H1 (cell line): Measurements from ENCODE around the gene EXTL1. TPM values are rescaled to one million over a fixed set of nuclear protein-coding genes. Genes with fewer than 3 reads are reported as not detected.

Experiments used
- CTCF ChIA-PET: fragments of 300-600 bp; sonication (Branson Sonifier 250); formaldehyde crosslinking; loops from one replicate; lab custom pipeline; 2021; ENCODE audit not compliant: partially characterized antibody; lab: Charles Lee
- POLR2A ChIA-PET: fragments of 300-600 bp; sonication (Branson Sonifier 250); formaldehyde crosslinking; loops from one replicate; lab custom pipeline; 2021; ENCODE audit warnings: inconsistent platforms; ENCODE audit not compliant: partially characterized antibody; lab: Charles Lee
- DNase-seq, 2 experiments: peaks; one replicate each; pipeline versions ENCODE4 v3.0.0 to v3.0.0-alpha.2; 2010 to 2022; ENCODE audit warnings: low spot score in 2 of 2, low read depth in 1 of 2, mixed read lengths in 1 of 2
- FAIRE-seq: peaks from 2 replicates; lab custom pipeline; 2011; peaks lifted over from hg19 to GRCh38; lab: Jason Lieb, UNC
- H2AFZ ChIP-seq: 2 replicates; pipeline ENCODE4 v1.8.1; 2012; ENCODE audit warnings: low read length, inconsistent platforms
- H2AK5ac ChIP-seq: 2 replicates; pipeline ENCODE4 v1.6.1; 2013; ENCODE audit warnings: low read depth, low read length
- H2BK120ac ChIP-seq: replicated peaks from 2 replicates; pipeline ENCODE3; 2013; ENCODE audit warnings: low read depth, low read length, inconsistent platforms
- H2BK12ac ChIP-seq: 2 replicates; pipeline ENCODE4 v1.6.1; 2013; ENCODE audit warnings: low read depth, low read length
- H2BK15ac ChIP-seq: 2 replicates; pipeline ENCODE4 v1.6.1; 2013; ENCODE audit warnings: low read length
- H2BK20ac ChIP-seq: 2 replicates; pipeline ENCODE4 v1.6.1; 2013; ENCODE audit warnings: low read length
- H2BK5ac ChIP-seq: 2 replicates; pipeline ENCODE4 v1.6.1; 2013; ENCODE audit warnings: low read depth, low read length
- H3K14ac ChIP-seq: 2 replicates; pipeline ENCODE4 v1.6.1; 2013; ENCODE audit warnings: inconsistent platforms; ENCODE audit not compliant: insufficient read length
- H3K18ac ChIP-seq: 2 replicates; pipeline ENCODE4 v1.6.1; 2013; ENCODE audit warnings: low read length; ENCODE audit errors: extremely low read depth
- H3K23ac ChIP-seq: 2 replicates; pipeline ENCODE4 v1.6.1; 2013; ENCODE audit warnings: inconsistent platforms; ENCODE audit not compliant: insufficient read length
- H3K23me2 ChIP-seq: 2 replicates; pipeline ENCODE4 v1.6.1; 2013; ENCODE audit warnings: low read depth, low read length
- H3K27ac ChIP-seq: 2 replicates; pipeline ENCODE4 v1.6.1; 2011; ENCODE audit warnings: low read depth, low read length, inconsistent platforms
- H3K27me3 ChIP-seq, 4 experiments: replicated peaks in 1 of 4; 1 replicate in 1 of 4; 2 replicates in 3 of 4; pipeline versions ENCODE4 v1.6.1 to v1.8.1; 2011 to 2013; ENCODE audit warnings: low read length in 3 of 4, mild to moderate bottlenecking in 3 of 4, inconsistent platforms in 2 of 4, mixed read lengths in 2 of 4, moderate library complexity in 1 of 4; ENCODE audit not compliant: control insufficient read depth in 3 of 4, insufficient read depth in 3 of 4; ENCODE audit errors: extremely low read depth in 1 of 4
- H3K36me3 ChIP-seq, 4 experiments: 2 replicates each; pipeline versions ENCODE4 v1.6.1 to v1.8.1; 2011 to 2013; ENCODE audit warnings: mild to moderate bottlenecking in 4 of 4, low read length in 3 of 4, moderate library complexity in 2 of 4, control low read depth in 1 of 4, inconsistent platforms in 1 of 4; ENCODE audit not compliant: insufficient read depth in 4 of 4, control insufficient read depth in 2 of 4
- H3K4ac ChIP-seq: replicated peaks from 2 replicates; pipeline ENCODE3; 2013; ENCODE audit warnings: low read length, low read depth, mixed read lengths, inconsistent platforms; ENCODE audit not compliant: insufficient read length
- H3K4me1 ChIP-seq, 4 experiments: replicated peaks in 1 of 4; 1 replicate in 1 of 4; 2 replicates in 3 of 4; pipeline versions ENCODE4 v1.6.1 to v1.8.1; 2011 to 2013; ENCODE audit warnings: low read length in 3 of 4, inconsistent platforms in 2 of 4, mixed read lengths in 1 of 4; ENCODE audit not compliant: insufficient read depth in 4 of 4, control insufficient read depth in 3 of 4
- H3K4me2 ChIP-seq, 2 experiments: 2 replicates each; pipeline versions ENCODE4 v1.6.1 to v1.8.1; 2011 to 2013; ENCODE audit warnings: low read depth in 2 of 2, low read length in 2 of 2, control low read depth in 1 of 2, inconsistent platforms in 1 of 2, mild to moderate bottlenecking in 1 of 2; ENCODE audit not compliant: insufficient read depth in 1 of 2
- H3K4me3 ChIP-seq, 4 experiments: fragments of 200-600, 300-600 bp in 1 of 4; sonication (generic), shearing (Covaris generic), sonication (Bioruptor Twin) in 1 of 4; 2 replicates each; pipeline versions ENCODE4 v1.5.1 to v1.8.1; 2011 to 2016; ENCODE audit warnings: low read length in 4 of 4, low read depth in 3 of 4, control low read depth in 2 of 4, inconsistent platforms in 2 of 4, mild to moderate bottlenecking in 2 of 4, mixed read lengths in 1 of 4, moderate library complexity in 1 of 4; ENCODE audit not compliant: insufficient read depth in 2 of 4; ENCODE audit errors: extremely low read depth in 1 of 4
- H3K56ac ChIP-seq: replicated peaks from 2 replicates; pipeline ENCODE3; 2013; ENCODE audit warnings: low read depth, mild to moderate bottlenecking, mixed read lengths, low read length, inconsistent platforms; ENCODE audit not compliant: insufficient read length
- H3K79me1 ChIP-seq: 2 replicates; pipeline ENCODE4 v1.6.1; 2013; ENCODE audit warnings: low read depth, low read length, control low read depth
- H3K79me2 ChIP-seq, 2 experiments: 2 replicates each; pipeline versions ENCODE4 v1.6.1 to v1.8.1; 2012 to 2013; ENCODE audit warnings: low read length in 2 of 2, mild to moderate bottlenecking in 2 of 2, inconsistent platforms in 1 of 2; ENCODE audit not compliant: insufficient read depth in 2 of 2, control insufficient read depth in 1 of 2
- H3K9ac ChIP-seq, 4 experiments: replicated peaks in 1 of 4; 1 replicate in 1 of 4; 2 replicates in 3 of 4; pipeline versions ENCODE4 v1.6.1 to v1.8.1; 2011 to 2013; ENCODE audit warnings: low read depth in 3 of 4, low read length in 3 of 4, control low read depth in 2 of 4, mild to moderate bottlenecking in 2 of 4, moderate library complexity in 2 of 4, inconsistent platforms in 1 of 4; ENCODE audit errors: extremely low read depth in 1 of 4
- H3K9me3 ChIP-seq, 2 experiments: 2 replicates each; pipeline versions ENCODE4 v1.6.1 to v1.8.1; 2012 to 2013; ENCODE audit warnings: mild to moderate bottlenecking in 2 of 2, moderate library complexity in 2 of 2, control low read depth in 1 of 2, inconsistent platforms in 1 of 2, low read depth in 1 of 2, low read length in 1 of 2, mixed read lengths in 1 of 2; ENCODE audit not compliant: insufficient read depth in 2 of 2
- H4K20me1 ChIP-seq, 2 experiments: replicated peaks in 1 of 2; 2 replicates each; pipeline versions ENCODE3 to v1.8.1; 2011 to 2013; ENCODE audit warnings: inconsistent platforms in 2 of 2, low read length in 2 of 2, mild to moderate bottlenecking in 1 of 2; ENCODE audit not compliant: insufficient read depth in 2 of 2, control insufficient read depth in 1 of 2
- H4K5ac ChIP-seq: 2 replicates; pipeline ENCODE4 v1.6.1; 2013; ENCODE audit warnings: low read length, low read depth, mixed read lengths, inconsistent platforms; ENCODE audit not compliant: insufficient read length
- H4K8ac ChIP-seq: 2 replicates; pipeline ENCODE4 v1.8.0; 2013; ENCODE audit warnings: mild to moderate bottlenecking, moderate library complexity, low read length, inconsistent platforms; ENCODE audit not compliant: insufficient read depth; ENCODE audit errors: extremely low read depth
- H4K91ac ChIP-seq: replicated peaks from 2 replicates; pipeline ENCODE3; 2013; ENCODE audit warnings: low read length, mixed read lengths, inconsistent platforms; ENCODE audit not compliant: insufficient read length
- BCL11A ChIP-seq, 2 experiments: IDR thresholded peaks; one replicate each; pipeline ENCODE4 v1.6.1; 2011; ENCODE audit warnings: low read depth in 2 of 2, low read length in 2 of 2, mild to moderate bottlenecking in 2 of 2
- KDM1A ChIP-seq: fragments of 200-600, 300-600 bp; sonication (generic); IDR thresholded peaks from 2 replicates; pipeline ENCODE4 v1.7.1; 2016; ENCODE audit warnings: mild to moderate bottlenecking, low read length, borderline replicate concordance
- WGBS, 2 experiments: shearing (Covaris generic) in 1 of 2; methylation state at CpG; one replicate each; pipeline versions ENCODE4 v1.1.6 to v1.1.7; 2013 to 2015; ENCODE audit warnings: low lambda C conversion rate in 2 of 2, mixed read lengths in 2 of 2, inconsistent platforms in 1 of 2, low coverage in 1 of 2, missing lambda C conversion rate in 1 of 2; ENCODE audit not compliant: insufficient replicate concordance in 2 of 2, insufficient coverage in 1 of 2, insufficient read length in 1 of 2; ENCODE audit errors: extremely low coverage in 1 of 2, missing lambda C conversion rate in 1 of 2; 5-methylcytosine and 5-hydroxymethylcytosine counted together
- polyA plus RNA-seq, 7 experiments: library from polyadenylated mRNA; depleted of rRNA in 3 of 7; stranded (reverse) in 5 of 7; unstranded in 2 of 7; fragments of >200 nt in 5 of 7; fragments of 200-250 nt in 2 of 7; gene quantifications; 1 replicate in 5 of 7; 2 replicates in 1 of 7; 4 replicates in 1 of 7; pipeline versions ENCODE4 v1.2.1 to v1.2.3, GENCODE V29; 2011 to 2013; ENCODE audit warnings: missing spikeins in 2 of 7, mixed read lengths in 2 of 7
- total RNA-seq: library from RNA; stranded (reverse); fragmentation: NEBNext Ultra II Directional; extraction: Animal tissue kit (Norgen Biotek cat#: 25700); gene quantifications from 2 replicates; pipeline ENCODE4 v1.2.1, GENCODE V29; 2021

EXTL1 gene
- total and polyA plus RNA-seq, 2 of the 8 experiments (the other 6 are each of a cell fraction or from before 2014, with no cell fraction given) = 0.89 to 1.2 TPM

- no peak overlapping the region for H3K23ac ChIP-seq
- no peak overlapping the region for H4K8ac ChIP-seq
- no peaks in the 10 kb centered on the region for H3K36me3 ChIP-seq
- H2BK20ac ChIP-seq = no peak overlapping the region
- H3K27me3 ChIP-seq = no peaks in the 10 kb centered on the region
- ChIA-PET CTCF (interaction anchor here (1.6 to 3.1 kb wide), 3 partner anchors 10 to 41 kb away, joined by 3 to 8 read pairs (median 4); no protein-coding TSS in a partner anchor), POLR2A (no interaction called here)
- no peak overlapping the region for H4K91ac ChIP-seq
- H3K79me1 ChIP-seq = no peaks in the 10 kb centered on the region
- no peak for DNase-seq
- H2AK5ac ChIP-seq = no peak overlapping the region
- H3K23me2 ChIP-seq = no peaks in the 10 kb centered on the region
- no peak overlapping the region for H3K56ac ChIP-seq
- TF ChIP-seq KDM1A (0 out of 2 replicates have a peak, but pooled peaks have one; percentile 32), BCL11A (IDR thresholded peaks at IDR 0.05; ENCODE audit: low read depth in 2 of 2, low read length in 2 of 2) (no peak)
- no peak overlapping the region for H3K4ac ChIP-seq
- no peak overlapping the region for H2BK15ac ChIP-seq
- FAIRE-seq = no peak
- no peak overlapping the region for H4K5ac ChIP-seq
- H3K4me2 ChIP-seq = no peak overlapping the region
- no peak overlapping the region for H2BK12ac ChIP-seq
- H2AFZ ChIP-seq = no peak overlapping the region
- WGBS, 2 experiments = 87% methylated on average over 1 of the region's 1 CpG; no CpG with 5 or more reads in 1 of the 2 experiments
- no peak overlapping the region for H3K18ac ChIP-seq
- no peaks in the 10 kb centered on the region for H3K79me2 ChIP-seq
- H3K9me3 ChIP-seq = no peaks in the 10 kb centered on the region
- no peak overlapping the region for H3K9ac ChIP-seq
- H3K4me3 ChIP-seq = no peak overlapping the region
- H2BK5ac ChIP-seq = no peak overlapping the region
- H3K14ac ChIP-seq = no peak overlapping the region
- no peak overlapping the region for H3K27ac ChIP-seq
- no peaks in the 10 kb centered on the region for H4K20me1 ChIP-seq
- H3K4me1 ChIP-seq = peaks cover 0 to 9% (median 6%) of the 10 kb centered on the region in 4 experiments; a peak in 4 of 7 replicates
- H2BK120ac ChIP-seq = no peak overlapping the region
Observed at GRCh38 chr1:26077524-26077923, 55.9 kb downstream of the EXTL1 start.
